Measurements from ENCODE around the gene CALU. TPM values are rescaled to one million over a fixed set of nuclear protein-coding genes. Genes with fewer than 3 reads are reported as not detected.

CALU gene
- total RNA-seq, 2 experiments from 2014 or later = 28.2 to 39.0 TPM

- Mint-ChIP-seq H3K27me3 (peaks cover 33% of the 10 kb centered on the region), H3K4me3 (peak overlapping the region; percentile 68), H3K27ac (peak overlapping the region; percentile 25), H3K4me1 (peaks cover 7% of the 10 kb centered on the region), H3K36me3 (no peaks in the 10 kb centered on the region), H3K9me3 (ENCODE audit: low read depth) (no peaks in the 10 kb centered on the region)
- DNase-seq (no peak), ATAC-seq (peak; percentile 10)
- CTCF ChIA-PET = interaction anchor here (2.2 kb wide), 1 partner anchor 94 kb away, joined by 6 read pairs; no protein-coding TSS in a partner anchor
Observed at GRCh38 chr7:128790315-128791041, 51.3 kb downstream of the CALU start.

GRCh38 chr7:128791121-128791971, 52.2 kb downstream of the CALU start, which contains the start of gene CCDC136:
TSS of gene CCDC136 (plus strand) at chr7:128791968. CDS start at chr7:128792412, 444 bp downstream.
- Mint-ChIP-seq H3K27me3 (peaks cover 30% of the 10 kb centered on the region), H3K9me3 (ENCODE audit: low read depth) (no peaks in the 10 kb centered on the region), H3K36me3 (no peaks in the 10 kb centered on the region), H3K27ac (no peak within 1 kb of the TSS), H3K4me1 (peaks cover 7% of the 10 kb centered on the region), H3K4me3 (peak within 1 kb of the TSS; percentile 72)
- DNase-seq (peak; percentile 79), ATAC-seq (peak; percentile 95)
- CTCF ChIA-PET = interaction anchor here (1.0 to 2.2 kb wide), 3 partner anchors 91 to 300 kb away, joined by 3 to 6 read pairs (median 3); no protein-coding TSS in a partner anchor

- Mint-ChIP-seq H3K4me1 (peaks cover 7% of the 10 kb centered on the region), H3K9me3 (ENCODE audit: low read depth) (no peaks in the 10 kb centered on the region), H3K27me3 (peaks cover 30% of the 10 kb centered on the region), H3K4me3 (peak overlapping the region; percentile 72), H3K27ac (no peak overlapping the region), H3K36me3 (no peaks in the 10 kb centered on the region)
- CTCF ChIA-PET = interaction anchor here (0.8 to 2.2 kb wide), 4 partner anchors 27 to 300 kb away, joined by 3 to 6 read pairs (median 4); no protein-coding TSS in a partner anchor
- ATAC-seq (no peak), DNase-seq (no peak)
Observed at GRCh38 chr7:128791972-128792327, 52.8 kb downstream of the CALU start.

- no peaks in the 10 kb centered on the region for H3K9me3 Mint-ChIP-seq (ENCODE audit: low read depth)
- H3K27me3 Mint-ChIP-seq = peaks cover 27% of the 10 kb centered on the region
- CTCF ChIA-PET = interaction anchor here (0.8 to 3.7 kb wide), 4 partner anchors 26 to 91 kb away, joined by 3 to 16 read pairs (median 5); no protein-coding TSS in a partner anchor
- H3K27ac Mint-ChIP-seq = no peak overlapping the region
- no peak for DNase-seq
- no peak for ATAC-seq
- no peaks in the 10 kb centered on the region for H3K36me3 Mint-ChIP-seq
- H3K4me1 Mint-ChIP-seq = peaks cover 7% of the 10 kb centered on the region
- H3K4me3 Mint-ChIP-seq = no peak overlapping the region
Observed at GRCh38 chr7:128792471-128793180, 53.5 kb downstream of the CALU start.

GRCh38 chr7:128793181-128793547, 54.0 kb downstream of the CALU start:
- Mint-ChIP-seq H3K9me3 (ENCODE audit: low read depth) (no peaks in the 10 kb centered on the region), H3K27ac (no peak overlapping the region), H3K36me3 (no peaks in the 10 kb centered on the region), H3K4me3 (no peak overlapping the region), H3K27me3 (peaks cover 23% of the 10 kb centered on the region), H3K4me1 (peaks cover 7% of the 10 kb centered on the region)
- ATAC-seq = no peak
- CTCF ChIA-PET = interaction anchor here (3.7 kb wide), 1 partner anchor 90 kb away, joined by 16 read pairs; no protein-coding TSS in a partner anchor
- DNase-seq = no peak

- Mint-ChIP-seq H3K4me1 (peaks cover 7% of the 10 kb centered on the region), H3K27me3 (peaks cover 15% of the 10 kb centered on the region), H3K9me3 (ENCODE audit: low read depth) (no peaks in the 10 kb centered on the region), H3K27ac (peak overlapping the region; percentile 16), H3K36me3 (no peaks in the 10 kb centered on the region), H3K4me3 (no peak overlapping the region)
- CTCF ChIA-PET = interaction anchor here (1.1 to 3.7 kb wide), 4 partner anchors 53 to 296 kb away, joined by 3 to 16 read pairs (median 4); no protein-coding TSS in a partner anchor
- DNase-seq (peak; percentile 55), ATAC-seq (no peak)
Observed at GRCh38 chr7:128794020-128794419, 54.9 kb downstream of the CALU start.

- CTCF ChIA-PET = interaction anchor here (1.1 to 3.7 kb wide), 5 partner anchors 53 to 297 kb away, joined by 3 to 16 read pairs (median 4); no protein-coding TSS in a partner anchor
- no peaks in the 10 kb centered on the region for H3K9me3 Mint-ChIP-seq (ENCODE audit: low read depth)
- ATAC-seq = no peak
- H3K27me3 Mint-ChIP-seq = peaks cover 10% of the 10 kb centered on the region
- H3K4me3 Mint-ChIP-seq = no peak overlapping the region
- H3K36me3 Mint-ChIP-seq = no peaks in the 10 kb centered on the region
- DNase-seq = no peak
- no peak overlapping the region for H3K27ac Mint-ChIP-seq
- peaks cover 7% of the 10 kb centered on the region for H3K4me1 Mint-ChIP-seq
Observed at GRCh38 chr7:128794436-128794835, 55.3 kb downstream of the CALU start.

- no peak for ATAC-seq
- H3K9me3 Mint-ChIP-seq (ENCODE audit: low read depth) = no peaks in the 10 kb centered on the region
- CTCF ChIA-PET = interaction anchor here (1.1 to 3.7 kb wide), 4 partner anchors 86 to 296 kb away, joined by 3 to 16 read pairs (median 4); no protein-coding TSS in a partner anchor
- peaks cover 4% of the 10 kb centered on the region for H3K27me3 Mint-ChIP-seq
- H3K4me1 Mint-ChIP-seq = peaks cover 7% of the 10 kb centered on the region
- no peak overlapping the region for H3K4me3 Mint-ChIP-seq
- DNase-seq = no peak
- no peak overlapping the region for H3K27ac Mint-ChIP-seq
- H3K36me3 Mint-ChIP-seq = no peaks in the 10 kb centered on the region
Observed at GRCh38 chr7:128795129-128795528, 56.0 kb downstream of the CALU start.

- ATAC-seq (no peak), DNase-seq (no peak)
- no peak overlapping the region for H3K27ac Mint-ChIP-seq
- CTCF ChIA-PET = interaction anchor here (3.7 kb wide), 1 partner anchor 87 kb away, joined by 16 read pairs; no protein-coding TSS in a partner anchor
- H3K9me3 Mint-ChIP-seq (ENCODE audit: low read depth) = no peaks in the 10 kb centered on the region
- H3K4me3 Mint-ChIP-seq = no peak overlapping the region
- H3K4me1 Mint-ChIP-seq = peaks cover 3% of the 10 kb centered on the region
- no peaks in the 10 kb centered on the region for H3K27me3 Mint-ChIP-seq
- H3K36me3 Mint-ChIP-seq = no peaks in the 10 kb centered on the region
Observed at GRCh38 chr7:128796327-128796726, 57.2 kb downstream of the CALU start.

GRCh38 chr7:128799451-128799850, 60.3 kb downstream of the CALU start:
- Mint-ChIP-seq H3K4me1 (no peaks in the 10 kb centered on the region), H3K36me3 (no peaks in the 10 kb centered on the region), H3K27ac (no peak overlapping the region), H3K9me3 (ENCODE audit: low read depth) (no peaks in the 10 kb centered on the region), H3K27me3 (no peaks in the 10 kb centered on the region), H3K4me3 (no peak overlapping the region)
- no peak for ATAC-seq
- no peak for DNase-seq
- CTCF ChIA-PET = no interaction called here

- H3K27me3 Mint-ChIP-seq = no peaks in the 10 kb centered on the region
- no peak overlapping the region for H3K4me3 Mint-ChIP-seq
- no peak overlapping the region for H3K27ac Mint-ChIP-seq
- DNase-seq (no peak), ATAC-seq (no peak)
- H3K4me1 Mint-ChIP-seq = no peaks in the 10 kb centered on the region
- no peaks in the 10 kb centered on the region for H3K9me3 Mint-ChIP-seq (ENCODE audit: low read depth)
- H3K36me3 Mint-ChIP-seq = no peaks in the 10 kb centered on the region
- CTCF ChIA-PET = no interaction called here
Observed at GRCh38 chr7:128800567-128800966, 61.4 kb downstream of the CALU start.

GRCh38 chr7:128801003-128801402, 61.8 kb downstream of the CALU start:
- CTCF ChIA-PET = no interaction called here
- H3K9me3 Mint-ChIP-seq (ENCODE audit: low read depth) = no peaks in the 10 kb centered on the region

More at GRCh38 chr7:128801003-128801402, 61.8 kb downstream of the CALU start:
- no peaks in the 10 kb centered on the region for H3K36me3 Mint-ChIP-seq
- DNase-seq (no peak), ATAC-seq (no peak)
- no peak overlapping the region for H3K27ac Mint-ChIP-seq
- no peak overlapping the region for H3K4me3 Mint-ChIP-seq
- no peaks in the 10 kb centered on the region for H3K27me3 Mint-ChIP-seq
- H3K4me1 Mint-ChIP-seq = no peaks in the 10 kb centered on the region

Measured in activated CD8-positive, alpha-beta memory T cell treated with anti-CD3 and anti-CD28 coated beads, Interleukin-2, amount 10 ng/mL, durations not matched to agents 7 days and 5 days (primary cell).